DOHH2 (cell line): Measurements from ENCODE around the gene EEA1.

Source experiments
- H3F3A ChIP-seq: fragments of 200-600 bp; sonication (generic), shearing (Covaris generic); 2 replicates; pipeline ENCODE4 v1.6.0; 2016; ENCODE audit warnings: antibody characterized with exemption, mild to moderate bottlenecking; ENCODE audit not compliant: control insufficient read depth, insufficient read depth
- H3K27ac ChIP-seq: fragments of 200-600 bp; sonication (generic); 2 replicates; pipeline ENCODE4 v1.5.1; 2014; ENCODE audit warnings: low read depth, mild to moderate bottlenecking, low read length, moderate library complexity
- H3K27me3 ChIP-seq: fragments of 200-600 bp; sonication (generic); 2 replicates; pipeline ENCODE4 v1.6.1; 2014; ENCODE audit warnings: mild to moderate bottlenecking, low read length, mixed read lengths; ENCODE audit not compliant: control insufficient read depth
- H3K36me3 ChIP-seq: fragments of 200-600 bp; sonication (generic); 2 replicates; pipeline ENCODE4 v1.6.1; 2014; ENCODE audit warnings: mild to moderate bottlenecking, low read length, moderate library complexity, mixed read lengths; ENCODE audit not compliant: control insufficient read depth
- H3K4me1 ChIP-seq: fragments of 200-600 bp; sonication (generic); 2 replicates; pipeline ENCODE4 v1.6.1; 2014; ENCODE audit warnings: mild to moderate bottlenecking, low read length, mixed read lengths; ENCODE audit not compliant: control insufficient read depth
- H3K4me2 ChIP-seq: fragments of 200-600 bp; sonication (generic); 2 replicates; pipeline ENCODE4 v1.6.0; 2014; ENCODE audit warnings: mild to moderate bottlenecking, low read length, moderate library complexity
- H3K4me3 ChIP-seq: fragments of 200-600 bp; sonication (generic); 2 replicates; pipeline ENCODE4 v1.5.1; 2014; ENCODE audit warnings: mild to moderate bottlenecking, low read length, mixed read lengths
- H3K79me2 ChIP-seq: fragments of 200-600 bp; sonication (generic); 2 replicates; pipeline ENCODE4 v1.6.1; 2014; ENCODE audit warnings: mild to moderate bottlenecking, low read length, mixed read lengths; ENCODE audit not compliant: control insufficient read depth
- H3K9me2 ChIP-seq: fragments of 200-600 bp; sonication (generic); replicated peaks from 2 replicates; pipeline ENCODE4 v1.6.1; 2014; ENCODE audit warnings: mild to moderate bottlenecking, low read length, mixed read lengths; ENCODE audit not compliant: control insufficient read depth
- H3K9me3 ChIP-seq: fragments of 200-600 bp; sonication (generic); 2 replicates; pipeline ENCODE4 v1.6.1; 2014; ENCODE audit warnings: antibody characterized with exemption, low read length, mixed read lengths; ENCODE audit not compliant: control insufficient read depth, insufficient read depth
- H4K20me1 ChIP-seq: fragments of 200-600 bp; sonication (generic); 2 replicates; pipeline ENCODE4 v1.6.0; 2014; ENCODE audit warnings: low read depth, mild to moderate bottlenecking, antibody characterized with exemption, low read length, moderate library complexity; ENCODE audit not compliant: control insufficient read depth, insufficient read depth
- CTCF ChIP-seq: fragments of 200-600 bp; sonication (generic); IDR thresholded peaks from one replicate; pipeline ENCODE4 v1.5.1; 2014; ENCODE audit warnings: antibody characterized with exemption, mild to moderate bottlenecking, low read depth, low read length; ENCODE audit not compliant: poor library complexity, severe bottlenecking
- EZH2phosphoT487 ChIP-seq: fragments of 200-600 bp; sonication (generic); IDR thresholded peaks from 2 replicates; pipeline ENCODE4 v1.6.1; 2017; ENCODE audit warnings: borderline replicate concordance, mild to moderate bottlenecking, antibody characterized with exemption, low read length, moderate library complexity, mixed read lengths

EEA1 gene

GRCh38 chr12:92844151-92844763, 84.8 kb downstream of the EEA1 start:
- TF ChIP-seq EZH2phosphoT487, result no peak
- no peak for TF ChIP-seq CTCF
- H3K4me2 ChIP-seq, result no peak overlapping the region
- no peak overlapping the region for H3K27ac ChIP-seq
- no peaks in the 10 kb centered on the region for H3K79me2 ChIP-seq
- H3F3A ChIP-seq, result 0 out of 2 replicates have a peak, but pooled peaks cover 2% of the 10 kb centered on the region
- H3K9me2 ChIP-seq, result no peaks in the 10 kb centered on the region
- H3K36me3 ChIP-seq, result peaks cover 18% of the 10 kb centered on the region
- H3K4me3 ChIP-seq, result no peak overlapping the region
- H4K20me1 ChIP-seq, result no peaks in the 10 kb centered on the region
- no peaks in the 10 kb centered on the region for H3K9me3 ChIP-seq
- no peaks in the 10 kb centered on the region for H3K4me1 ChIP-seq
- H3K27me3 ChIP-seq, result no peaks in the 10 kb centered on the region

GRCh38 chr12:92829686-92830282, 99.3 kb downstream of the EEA1 start:
- Histone ChIP-seq H4K20me1 (no peaks in the 10 kb centered on the region), H3K4me2 (no peak overlapping the region), H3K36me3 (peaks cover 23% of the 10 kb centered on the region), H3F3A (peaks cover 6% of the 10 kb centered on the region; the same call in 1 of the 2 replicates), H3K9me3 (no peaks in the 10 kb centered on the region), H3K4me1 (peaks cover 2% of the 10 kb centered on the region; the same call in 1 of the 2 replicates), H3K27me3 (no peaks in the 10 kb centered on the region), H3K27ac (no peak overlapping the region), H3K79me2 (no peaks in the 10 kb centered on the region), H3K4me3 (no peak overlapping the region), H3K9me2 (no peaks in the 10 kb centered on the region)
- TF ChIP-seq CTCF (no peak), EZH2phosphoT487 (no peak)

- H3K79me2 ChIP-seq, result no peaks in the 10 kb centered on the region
- H3K36me3 ChIP-seq, result peaks cover 29% of the 10 kb centered on the region
- peaks cover 6% of the 10 kb centered on the region; the same call in 1 of the 2 replicates for H3F3A ChIP-seq
- H3K4me3 ChIP-seq, result no peak overlapping the region
- no peaks in the 10 kb centered on the region for H3K27me3 ChIP-seq
- no peak overlapping the region for H3K27ac ChIP-seq
- H3K4me1 ChIP-seq, result peaks cover 2% of the 10 kb centered on the region; the same call in 1 of the 2 replicates
- no peak for TF ChIP-seq EZH2phosphoT487
- TF ChIP-seq CTCF, result no peak
- no peak overlapping the region for H3K4me2 ChIP-seq
- H3K9me3 ChIP-seq, result no peaks in the 10 kb centered on the region
- no peaks in the 10 kb centered on the region for H4K20me1 ChIP-seq
- no peaks in the 10 kb centered on the region for H3K9me2 ChIP-seq
Observed at GRCh38 chr12:92828565-92828964, 100.5 kb downstream of the EEA1 start.
